Naive thymus-derived CD4-positive, alpha-beta T cell (primary cell): ENCODE data around the gene SLC46A3. TPM values are rescaled to one million over a fixed set of nuclear protein-coding genes. Genes with fewer than 3 reads are reported as not detected.

Experiments used
- ATAC-seq: fragments of 150-1000 bp; cut with Tn5 transposase; 2 replicates; pipeline ENCODE4 v1.10.0; 2021; ENCODE audit warnings: mild to moderate bottlenecking, moderate library complexity
- CTCF ChIA-PET: fragments of 350-600 bp; sonication (Branson Sonifier 250); formaldehyde crosslinking; loops from one replicate; lab custom pipeline; 2021; ENCODE audit warnings: antibody characterized with exemption; lab: Charles Lee
- POLR2A ChIA-PET: fragments of 350-600 bp; sonication (Branson Sonifier 250); formaldehyde crosslinking; loops from one replicate; lab custom pipeline; 2021; ENCODE audit warnings: antibody characterized with exemption, inconsistent platforms; lab: Charles Lee
- DNase-seq, 9 donors: peaks; one replicate each; pipeline versions ENCODE4 v3.0.0 to v3.0.0-alpha.2; 2020 to 2022; ENCODE audit warnings: mixed read lengths in 1 of 9
- H3K27ac ChIP-seq: one replicate; pipeline ENCODE4 v1.7.0; 2013; ENCODE audit warnings: mild to moderate bottlenecking, low read depth, low read length, moderate library complexity
- H3K27me3 ChIP-seq, 2 donors: one replicate each; pipeline ENCODE4 v1.7.0; 2013; ENCODE audit warnings: low read length in 2 of 2, mild to moderate bottlenecking in 2 of 2, moderate library complexity in 2 of 2; ENCODE audit not compliant: control insufficient read depth in 2 of 2, insufficient read depth in 2 of 2
- H3K36me3 ChIP-seq, 3 experiments: 1 replicate in 2 of 3; 2 replicates in 1 of 3; pipeline ENCODE4 v1.7.0; 2013; ENCODE audit warnings: low read length in 3 of 3, mild to moderate bottlenecking in 3 of 3, moderate library complexity in 1 of 3; ENCODE audit not compliant: insufficient read depth in 3 of 3, control insufficient read depth in 2 of 3
- H3K4me1 ChIP-seq, 2 donors: one replicate each; pipeline ENCODE4 v1.7.0; 2013; ENCODE audit warnings: low read length in 2 of 2, mild to moderate bottlenecking in 2 of 2, moderate library complexity in 1 of 2; ENCODE audit not compliant: control insufficient read depth in 2 of 2, insufficient read depth in 2 of 2
- H3K4me3 ChIP-seq: 2 replicates; pipeline ENCODE4 v1.7.0; 2013; ENCODE audit warnings: mild to moderate bottlenecking, low read length
- H3K9me3 ChIP-seq, 3 experiments: 1 replicate in 2 of 3; 2 replicates in 1 of 3; pipeline ENCODE4 v1.7.0; 2013; ENCODE audit warnings: low read length in 3 of 3; ENCODE audit not compliant: control insufficient read depth in 2 of 3
- H3K27ac Mint-ChIP-seq, 9 donors: one replicate each; pipeline ENCODE4 v1.8.0; 2020 to 2022; ENCODE audit warnings: mixed read lengths in 9 of 9, mild to moderate bottlenecking in 8 of 9, moderate library complexity in 5 of 9, inconsistent platforms in 2 of 9
- H3K27me3 Mint-ChIP-seq, 5 donors: one replicate each; pipeline ENCODE4 v1.8.0; 2021 to 2022; ENCODE audit warnings: mixed read lengths in 5 of 5, mild to moderate bottlenecking in 1 of 5
- H3K36me3 Mint-ChIP-seq, 5 donors: one replicate each; pipeline ENCODE4 v1.8.0; 2020 to 2022; ENCODE audit warnings: mixed read lengths in 5 of 5, mild to moderate bottlenecking in 3 of 5, inconsistent platforms in 1 of 5
- H3K4me1 Mint-ChIP-seq, 7 donors: one replicate each; pipeline ENCODE4 v1.8.0; 2020 to 2022; ENCODE audit warnings: mixed read lengths in 7 of 7, mild to moderate bottlenecking in 3 of 7, inconsistent platforms in 1 of 7
- H3K4me3 Mint-ChIP-seq, 10 donors: one replicate each; pipeline ENCODE4 v1.8.0; 2020 to 2022; ENCODE audit warnings: mild to moderate bottlenecking in 10 of 10, mixed read lengths in 10 of 10, moderate library complexity in 6 of 10, inconsistent platforms in 2 of 10
- H3K9me3 Mint-ChIP-seq, 11 donors: one replicate each; pipeline ENCODE4 v1.8.0; 2020 to 2022; ENCODE audit warnings: mixed read lengths in 11 of 11, mild to moderate bottlenecking in 4 of 11, inconsistent platforms in 1 of 11, moderate library complexity in 1 of 11
- intact Hi-C, 2 donors: fragments of 100-400 bp; cut with micrococcal nuclease; formaldehyde crosslinking; loops; one replicate each; pipeline ENCODE4 v1.15.1; 2023
- polyA plus RNA-seq, 2 donors: library from polyadenylated mRNA; unstranded; fragments of 300-500 nt; fragmentation: Illumina TruSeq; gene quantifications; one replicate each; pipeline ENCODE4 v1.2.3, GENCODE V29; 2021
- total RNA-seq, 6 experiments: library from RNA in 5 of 6; stranded (reverse) in 5 of 6; gene quantifications; 1 replicate in 5 of 6; 2 replicates in 1 of 6; pipeline ENCODE4 v1.2.3 and lab custom pipeline; 2021 to 2026

Gene SLC46A3
- total and polyA plus RNA-seq, 7 experiments from 2014 or later, result 11.1 to 39.8 (median 21.8) TPM

DNA sequence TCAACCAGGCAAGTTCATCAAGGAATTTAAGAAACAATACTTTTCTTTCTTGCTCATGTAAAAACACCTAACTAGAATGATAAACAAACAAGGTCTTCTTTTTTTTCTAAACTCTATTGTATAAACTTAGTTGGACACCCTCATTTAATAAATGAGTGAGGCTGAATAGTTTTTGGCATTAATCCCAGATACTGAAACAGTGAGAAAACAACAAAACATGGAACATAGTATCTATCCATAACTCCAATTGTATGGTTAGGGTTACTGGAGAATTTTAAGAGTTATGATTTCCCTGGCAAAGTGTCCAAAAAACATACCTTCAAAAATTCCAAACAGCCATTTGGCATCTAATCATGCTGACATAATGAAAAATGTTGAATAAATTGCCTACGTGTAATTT is 65.7 kb downstream of the SLC46A3 start:
- Mint-ChIP-seq H3K27me3 (no peaks in the 10 kb centered on the region), H3K9me3 (no peaks in the 10 kb centered on the region), H3K4me1 (peaks cover 17 to 36% (median 27%) of the 10 kb centered on the region in 7 donors), H3K36me3 (peaks cover 0 to 23% (median 4%) of the 10 kb centered on the region in 5 donors), H3K27ac (peak overlapping the region in 1 of 9 donors; percentile 26), H3K4me3 (no peak overlapping the region)
- CTCF ChIA-PET, result no interaction called here
- intact Hi-C loops, result loop anchor here in 1 of 2 donors (10.0 kb wide), 1 partner anchor 942 kb away; the partner anchor contains the start of gene SLC7A1
- Histone ChIP-seq H3K9me3 (no peaks in the 10 kb centered on the region), H3K4me3 (no peak overlapping the region), H3K4me1 (peaks cover 7 to 10% of the 10 kb centered on the region in 2 donors), H3K27ac (no peak overlapping the region), H3K27me3 (no peaks in the 10 kb centered on the region), H3K36me3 (peaks cover 0 to 5% (median 0%) of the 10 kb centered on the region in 3 experiments)
- DNase-seq (no peak), ATAC-seq (no peak)
- POLR2A ChIA-PET, result no interaction called here

- ATAC-seq, result no peak
- DNase-seq, result no peak
- CTCF ChIA-PET, result no interaction called here
- Mint-ChIP-seq H3K27ac (peak overlapping the region in 3 of 9 donors; percentile 3 to 46 (median 5)), H3K4me1 (peaks cover 7 to 24% (median 16%) of the 10 kb centered on the region in 7 donors), H3K36me3 (peaks cover 0 to 17% (median 4%) of the 10 kb centered on the region in 5 donors), H3K9me3 (no peaks in the 10 kb centered on the region), H3K4me3 (no peak overlapping the region), H3K27me3 (no peaks in the 10 kb centered on the region)
- POLR2A ChIA-PET, result interaction anchor here (0.5 kb wide), 1 partner anchor 611 kb away, joined by 3 read pairs; no protein-coding TSS in a partner anchor
- Histone ChIP-seq H3K27ac (no peak overlapping the region), H3K27me3 (no peaks in the 10 kb centered on the region), H3K4me3 (no peak overlapping the region), H3K9me3 (no peaks in the 10 kb centered on the region), H3K36me3 (peaks cover 0 to 5% (median 0%) of the 10 kb centered on the region in 3 experiments), H3K4me1 (no peaks in the 10 kb centered on the region)
- intact Hi-C loops, result loop anchor here in 1 of 2 donors (10.0 kb wide), 1 partner anchor 943 kb away; the partner anchor contains the start of gene SLC7A1
Observed at GRCh38 chr13:28651810-28652401, 66.9 kb downstream of the SLC46A3 start.

DNA sequence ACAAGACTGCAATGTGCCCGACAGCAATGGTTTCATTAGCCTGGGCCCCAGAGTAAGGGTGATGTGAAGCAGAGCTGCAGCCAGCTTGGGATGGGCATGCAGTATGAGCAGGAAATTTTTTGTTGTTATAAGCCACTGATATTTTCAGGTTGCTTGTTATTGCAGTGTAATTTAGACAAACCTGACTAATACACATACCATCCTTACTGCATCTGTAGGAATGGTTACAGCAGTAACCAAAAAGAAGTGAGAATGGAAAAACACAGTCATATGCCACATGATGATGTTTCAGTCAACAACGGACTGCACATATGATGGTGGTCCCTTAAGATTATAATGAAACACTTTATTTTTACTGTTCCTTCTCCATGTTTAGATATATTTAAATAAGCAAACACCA is 68.5 kb downstream of the SLC46A3 start:
- Histone ChIP-seq H3K27ac (no peak overlapping the region), H3K9me3 (no peaks in the 10 kb centered on the region), H3K4me3 (no peak overlapping the region), H3K4me1 (no peaks in the 10 kb centered on the region), H3K27me3 (no peaks in the 10 kb centered on the region), H3K36me3 (peaks cover 0 to 5% (median 0%) of the 10 kb centered on the region in 3 experiments)
- no peak overlapping the region for H3K4me3 Mint-ChIP-seq
- intact Hi-C loops, result loop anchor here in 1 of 2 donors (10.0 kb wide), 1 partner anchor 945 kb away; the partner anchor contains the start of gene SLC7A1
- CTCF ChIA-PET, result no interaction called here
- POLR2A ChIA-PET, result no interaction called here
- no peak overlapping the region for H3K27ac Mint-ChIP-seq
- H3K4me1 Mint-ChIP-seq, result peaks cover 2 to 8% (median 4%) of the 10 kb centered on the region in 7 donors
- peaks cover 0 to 14% (median 4%) of the 10 kb centered on the region in 5 donors for H3K36me3 Mint-ChIP-seq
- H3K9me3 Mint-ChIP-seq, result no peaks in the 10 kb centered on the region
- H3K27me3 Mint-ChIP-seq, result no peaks in the 10 kb centered on the region
- ATAC-seq (no peak), DNase-seq (no peak)

Other genes with a start within 250 kb of the SLC46A3 start
- gene FLT1, start 223.8 kb downstream of the SLC46A3 start, total RNA-seq, result 1 to 10 TPM; 1.7 to 2.7 (median 2.3) TPM
- 1 to 10 TPM; 1.7 to 2.2 TPM for gene FLT1, start 223.8 kb downstream of the SLC46A3 start, polyA plus RNA-seq
- 10 to 100 TPM; 18.8 to 97.0 (median 21.2) TPM for gene POMP, start 59.8 kb downstream of the SLC46A3 start, total RNA-seq
- 10 to 100 TPM; 67.0 to 78.7 TPM for gene POMP, start 59.8 kb downstream of the SLC46A3 start, polyA plus RNA-seq
- under 1 TPM in 2 of 5 experiments, not detected in 3; 0.05 to 0.83 TPM for gene MTUS2, start 101.4 kb upstream of the SLC46A3 start, total RNA-seq
- not detected for gene MTUS2, start 101.4 kb upstream of the SLC46A3 start, polyA plus RNA-seq